HepG2 (cell line): Measurements from ENCODE around the gene UBTD1. TPM values are rescaled to one million over a fixed set of nuclear protein-coding genes. Genes with fewer than 3 reads are reported as not detected.
A peak's percentile ranks its signal among the peaks of the same experiment; 100 is the strongest.

ENCODE experiments used
- CBX2 ChIP-seq, 2 experiments: fragments of 200-600 bp in 1 of 2; sonication (generic); formaldehyde crosslinking in 1 of 2; IDR thresholded peaks; 2 replicates each; pipeline versions ENCODE4 v1.7.0 to v1.8.1; 2018 to 2022; ENCODE audit warnings: low read depth in 2 of 2, low read length in 1 of 2, mild to moderate bottlenecking in 1 of 2, missing genetic modification reagents in 1 of 2
- KDM2A ChIP-seq: sonication (generic); formaldehyde crosslinking; IDR thresholded peaks from 2 replicates; pipeline ENCODE4 v1.4.0; 2020; ENCODE audit warnings: low read depth, missing genetic modification reagents, borderline replicate concordance
- KDM5B ChIP-seq: sonication (generic); formaldehyde crosslinking; IDR thresholded peaks from 2 replicates; pipeline ENCODE4 v1.4.0; 2020; ENCODE audit warnings: missing genetic modification reagents, mild to moderate bottlenecking, borderline replicate concordance
- MTF1 ChIP-seq: sonication (generic); formaldehyde crosslinking; IDR thresholded peaks from 2 replicates; pipeline ENCODE4 v1.5.0; 2020; ENCODE audit warnings: missing genetic modification reagents
- PHF8 ChIP-seq: sonication (generic); formaldehyde crosslinking; IDR thresholded peaks from 2 replicates; pipeline ENCODE4 v1.5.0; 2020; ENCODE audit warnings: missing genetic modification reagents
- SCMH1 ChIP-seq: sonication (generic); formaldehyde crosslinking; IDR thresholded peaks from 2 replicates; pipeline ENCODE4 v1.9.0; 2021; ENCODE audit warnings: missing genetic modification reagents, mild to moderate bottlenecking, borderline replicate concordance
- TRIM24 ChIP-seq: sonication (generic); formaldehyde crosslinking; IDR thresholded peaks from 2 replicates; pipeline ENCODE4 v1.8.0; 2022; ENCODE audit warnings: mild to moderate bottlenecking, missing genetic modification reagents
- ZBTB7B ChIP-seq: sonication (generic); formaldehyde crosslinking; IDR thresholded peaks from 2 replicates; pipeline ENCODE4 v1.4.0; 2020; ENCODE audit warnings: missing genetic modification reagents
- ZNF260 ChIP-seq: sonication (generic); formaldehyde crosslinking; IDR thresholded peaks from 2 replicates; pipeline ENCODE4 v1.4.0; 2020; ENCODE audit warnings: missing genetic modification reagents, low read depth, mild to moderate bottlenecking, borderline replicate concordance
- ZNF329 ChIP-seq: sonication (generic); formaldehyde crosslinking; IDR thresholded peaks from 2 replicates; pipeline ENCODE4 v1.9.0; 2021; ENCODE audit warnings: low read depth, mild to moderate bottlenecking, missing genetic modification reagents
- ZNF546 ChIP-seq: sonication (generic); formaldehyde crosslinking; conservative IDR thresholded peaks from 2 replicates; pipeline ENCODE4 v1.8.1; 2023; ENCODE audit warnings: mild to moderate bottlenecking, missing genetic modification reagents
- ZNF816 ChIP-seq: sonication (generic); formaldehyde crosslinking; IDR thresholded peaks from 2 replicates; pipeline ENCODE4 v1.8.0; 2022; ENCODE audit warnings: missing genetic modification reagents, mild to moderate bottlenecking, borderline replicate concordance
- ZNF83 ChIP-seq: sonication (generic); formaldehyde crosslinking; IDR thresholded peaks from 2 replicates; pipeline ENCODE4 v1.4.0; 2020; ENCODE audit warnings: missing genetic modification reagents, mild to moderate bottlenecking, borderline replicate concordance
- polyA plus RNA-seq, 8 experiments: library from polyadenylated mRNA; depleted of rRNA in 3 of 8; stranded (reverse) in 7 of 8; unstranded in 1 of 8; fragments of >200 nt; fragmentation: Illumina TruSeq in 4 of 8; extraction: Trizol in 4 of 8; gene quantifications; 2 replicates each; pipeline versions ENCODE4 v1.2.1 to v1.2.3, GENCODE V29; 2011 to 2016; ENCODE audit warnings: low read depth in 4 of 8, missing spikeins in 1 of 8, mixed read lengths in 1 of 8; ENCODE audit not compliant: insufficient read depth in 1 of 8
- total RNA-seq, 5 experiments: library from RNA; depleted of rRNA; stranded (reverse); fragments of >200 nt; fragmentation: Illumina TruSeq; extraction: Trizol; gene quantifications; 2 replicates each; pipeline ENCODE4 v1.2.3, GENCODE V29; 2016; ENCODE audit warnings: low read depth in 1 of 5
- TF ChIP-seq, protein P1 (sequence below): sonication (generic); formaldehyde crosslinking; conservative IDR thresholded peaks from 2 replicates; pipeline ENCODE4 v1.8.0; 2022; ENCODE audit warnings: mild to moderate bottlenecking, moderate library complexity, missing genetic modification reagents
- TF ChIP-seq, protein P2 (sequence below): IDR thresholded peaks from 2 replicates; pipeline ENCODE4 v1.6.1; 2016; ENCODE audit warnings: low read depth, missing genetic modification reagents, missing compliant biosample characterization
- TF ChIP-seq, protein P3 (sequence below): sonication (generic); formaldehyde crosslinking; conservative IDR thresholded peaks from 2 replicates; pipeline ENCODE4 v1.4.0; 2020; ENCODE audit warnings: mild to moderate bottlenecking, missing genetic modification reagents, moderate library complexity

Gene UBTD1
- total and polyA plus RNA-seq, 2 of the 13 experiments (the other 11 are each of a cell fraction or from before 2014, with no cell fraction given), result 7.9 to 10.0 TPM

DNA sequence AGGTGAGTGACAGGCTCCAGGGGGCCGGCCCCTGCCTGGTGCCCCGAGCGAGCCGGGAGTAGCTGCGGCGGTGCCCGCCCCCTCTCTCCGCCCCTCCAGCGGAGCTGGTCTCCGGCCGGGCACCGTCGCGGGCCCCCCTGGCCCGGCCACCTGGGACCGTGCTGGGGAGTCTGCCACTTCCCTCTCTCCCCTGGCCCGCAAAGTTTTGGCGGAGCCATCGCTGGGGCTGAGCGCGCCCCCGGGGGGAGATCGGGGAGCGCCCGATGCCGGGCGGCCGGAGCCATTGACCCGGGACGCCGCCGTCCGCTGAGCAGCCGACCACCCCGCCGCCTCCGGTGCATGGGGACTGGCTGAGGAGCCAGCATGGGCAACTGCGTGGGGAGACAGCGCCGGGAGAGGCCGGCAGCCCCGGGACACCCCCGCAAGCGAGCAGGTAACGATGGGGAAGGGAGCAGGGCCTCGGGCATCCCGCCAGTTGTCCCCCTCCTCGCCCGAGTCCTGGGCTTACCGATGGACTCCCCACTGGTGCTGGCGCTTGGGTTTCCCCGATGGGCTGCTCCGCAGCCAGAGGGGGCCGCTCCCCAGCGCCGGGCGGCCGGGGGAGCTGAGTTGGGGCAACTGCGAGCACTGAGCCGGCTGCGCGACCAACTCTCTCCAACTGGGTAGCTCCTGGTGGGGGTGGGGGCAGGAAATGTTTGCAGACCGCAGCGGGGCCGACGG is at the start of gene UBTD1 (continued):
- TF ChIP-seq, protein P1, sequence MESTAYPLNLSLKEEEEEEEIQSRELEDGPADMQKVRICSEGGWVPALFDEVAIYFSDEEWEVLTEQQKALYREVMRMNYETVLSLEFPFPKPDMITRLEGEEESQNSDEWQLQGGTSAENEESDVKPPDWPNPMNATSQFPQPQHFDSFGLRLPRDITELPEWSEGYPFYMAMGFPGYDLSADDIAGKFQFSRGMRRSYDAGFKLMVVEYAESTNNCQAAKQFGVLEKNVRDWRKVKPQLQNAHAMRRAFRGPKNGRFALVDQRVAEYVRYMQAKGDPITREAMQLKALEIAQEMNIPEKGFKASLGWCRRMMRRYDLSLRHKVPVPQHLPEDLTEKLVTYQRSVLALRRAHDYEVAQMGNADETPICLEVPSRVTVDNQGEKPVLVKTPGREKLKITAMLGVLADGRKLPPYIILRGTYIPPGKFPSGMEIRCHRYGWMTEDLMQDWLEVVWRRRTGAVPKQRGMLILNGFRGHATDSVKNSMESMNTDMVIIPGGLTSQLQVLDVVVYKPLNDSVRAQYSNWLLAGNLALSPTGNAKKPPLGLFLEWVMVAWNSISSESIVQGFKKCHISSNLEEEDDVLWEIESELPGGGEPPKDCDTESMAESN (CRISPR knock-in tag), result peak; percentile 67; the same call in 1 of the 2 replicates
- TF ChIP-seq ZNF260 (CRISPR knock-in tag), result 0 out of 2 replicates have a peak, but pooled peaks have one; percentile 69
- TF ChIP-seq KDM2A, result peak; percentile 31; the same call in 1 of the 2 replicates
- TF ChIP-seq PHF8 (CRISPR knock-in tag), result peak; percentile 22; the same call in 1 of the 2 replicates
- TF ChIP-seq TRIM24, result no peak
- no peak for TF ChIP-seq CBX2 (IDR thresholded peaks at IDR 0.05; ENCODE audit: low read depth, low read length)
- TF ChIP-seq CBX2 (CRISPR knock-in tag; IDR thresholded peaks at IDR 0.05; ENCODE audit: low read depth), result 0 out of 2 replicates have a peak, but pooled peaks have one; percentile 45
- TF ChIP-seq ZNF329 (CRISPR knock-in tag), result 0 out of 2 replicates have a peak, but pooled peaks have one; percentile 9
- TF ChIP-seq ZNF546, result 0 out of 2 replicates have a peak, but pooled peaks have one; percentile 68
- TF ChIP-seq ZBTB7B, result peak; percentile 53; the same call in 1 of the 2 replicates
- TF ChIP-seq, protein P2, sequence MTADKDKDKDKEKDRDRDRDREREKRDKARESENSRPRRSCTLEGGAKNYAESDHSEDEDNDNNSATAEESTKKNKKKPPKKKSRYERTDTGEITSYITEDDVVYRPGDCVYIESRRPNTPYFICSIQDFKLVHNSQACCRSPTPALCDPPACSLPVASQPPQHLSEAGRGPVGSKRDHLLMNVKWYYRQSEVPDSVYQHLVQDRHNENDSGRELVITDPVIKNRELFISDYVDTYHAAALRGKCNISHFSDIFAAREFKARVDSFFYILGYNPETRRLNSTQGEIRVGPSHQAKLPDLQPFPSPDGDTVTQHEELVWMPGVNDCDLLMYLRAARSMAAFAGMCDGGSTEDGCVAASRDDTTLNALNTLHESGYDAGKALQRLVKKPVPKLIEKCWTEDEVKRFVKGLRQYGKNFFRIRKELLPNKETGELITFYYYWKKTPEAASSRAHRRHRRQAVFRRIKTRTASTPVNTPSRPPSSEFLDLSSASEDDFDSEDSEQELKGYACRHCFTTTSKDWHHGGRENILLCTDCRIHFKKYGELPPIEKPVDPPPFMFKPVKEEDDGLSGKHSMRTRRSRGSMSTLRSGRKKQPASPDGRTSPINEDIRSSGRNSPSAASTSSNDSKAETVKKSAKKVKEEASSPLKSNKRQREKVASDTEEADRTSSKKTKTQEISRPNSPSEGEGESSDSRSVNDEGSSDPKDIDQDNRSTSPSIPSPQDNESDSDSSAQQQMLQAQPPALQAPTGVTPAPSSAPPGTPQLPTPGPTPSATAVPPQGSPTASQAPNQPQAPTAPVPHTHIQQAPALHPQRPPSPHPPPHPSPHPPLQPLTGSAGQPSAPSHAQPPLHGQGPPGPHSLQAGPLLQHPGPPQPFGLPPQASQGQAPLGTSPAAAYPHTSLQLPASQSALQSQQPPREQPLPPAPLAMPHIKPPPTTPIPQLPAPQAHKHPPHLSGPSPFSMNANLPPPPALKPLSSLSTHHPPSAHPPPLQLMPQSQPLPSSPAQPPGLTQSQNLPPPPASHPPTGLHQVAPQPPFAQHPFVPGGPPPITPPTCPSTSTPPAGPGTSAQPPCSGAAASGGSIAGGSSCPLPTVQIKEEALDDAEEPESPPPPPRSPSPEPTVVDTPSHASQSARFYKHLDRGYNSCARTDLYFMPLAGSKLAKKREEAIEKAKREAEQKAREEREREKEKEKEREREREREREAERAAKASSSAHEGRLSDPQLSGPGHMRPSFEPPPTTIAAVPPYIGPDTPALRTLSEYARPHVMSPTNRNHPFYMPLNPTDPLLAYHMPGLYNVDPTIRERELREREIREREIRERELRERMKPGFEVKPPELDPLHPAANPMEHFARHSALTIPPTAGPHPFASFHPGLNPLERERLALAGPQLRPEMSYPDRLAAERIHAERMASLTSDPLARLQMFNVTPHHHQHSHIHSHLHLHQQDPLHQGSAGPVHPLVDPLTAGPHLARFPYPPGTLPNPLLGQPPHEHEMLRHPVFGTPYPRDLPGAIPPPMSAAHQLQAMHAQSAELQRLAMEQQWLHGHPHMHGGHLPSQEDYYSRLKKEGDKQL (CRISPR knock-in tag), result 0 out of 2 replicates have a peak, but pooled peaks have one; percentile 4
- TF ChIP-seq MTF1, result no peak
- peak; percentile 43; the same call in 1 of the 2 replicates for TF ChIP-seq KDM5B
- TF ChIP-seq, protein P3, sequence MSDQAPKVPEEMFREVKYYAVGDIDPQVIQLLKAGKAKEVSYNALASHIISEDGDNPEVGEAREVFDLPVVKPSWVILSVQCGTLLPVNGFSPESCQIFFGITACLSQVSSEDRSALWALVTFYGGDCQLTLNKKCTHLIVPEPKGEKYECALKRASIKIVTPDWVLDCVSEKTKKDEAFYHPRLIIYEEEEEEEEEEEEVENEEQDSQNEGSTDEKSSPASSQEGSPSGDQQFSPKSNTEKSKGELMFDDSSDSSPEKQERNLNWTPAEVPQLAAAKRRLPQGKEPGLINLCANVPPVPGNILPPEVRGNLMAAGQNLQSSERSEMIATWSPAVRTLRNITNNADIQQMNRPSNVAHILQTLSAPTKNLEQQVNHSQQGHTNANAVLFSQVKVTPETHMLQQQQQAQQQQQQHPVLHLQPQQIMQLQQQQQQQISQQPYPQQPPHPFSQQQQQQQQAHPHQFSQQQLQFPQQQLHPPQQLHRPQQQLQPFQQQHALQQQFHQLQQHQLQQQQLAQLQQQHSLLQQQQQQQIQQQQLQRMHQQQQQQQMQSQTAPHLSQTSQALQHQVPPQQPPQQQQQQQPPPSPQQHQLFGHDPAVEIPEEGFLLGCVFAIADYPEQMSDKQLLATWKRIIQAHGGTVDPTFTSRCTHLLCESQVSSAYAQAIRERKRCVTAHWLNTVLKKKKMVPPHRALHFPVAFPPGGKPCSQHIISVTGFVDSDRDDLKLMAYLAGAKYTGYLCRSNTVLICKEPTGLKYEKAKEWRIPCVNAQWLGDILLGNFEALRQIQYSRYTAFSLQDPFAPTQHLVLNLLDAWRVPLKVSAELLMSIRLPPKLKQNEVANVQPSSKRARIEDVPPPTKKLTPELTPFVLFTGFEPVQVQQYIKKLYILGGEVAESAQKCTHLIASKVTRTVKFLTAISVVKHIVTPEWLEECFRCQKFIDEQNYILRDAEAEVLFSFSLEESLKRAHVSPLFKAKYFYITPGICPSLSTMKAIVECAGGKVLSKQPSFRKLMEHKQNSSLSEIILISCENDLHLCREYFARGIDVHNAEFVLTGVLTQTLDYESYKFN (CRISPR knock-in tag), result no peak
- 0 out of 2 replicates have a peak, but pooled peaks have one; percentile 21 for TF ChIP-seq ZNF816 (CRISPR knock-in tag)
- TF ChIP-seq SCMH1 (CRISPR knock-in tag), result no peak
- no peak for TF ChIP-seq ZNF83 (CRISPR knock-in tag)
